HepG2 (cell line): ENCODE data around the gene BMP8A. TPM values are rescaled to one million over a fixed set of nuclear protein-coding genes. Genes with fewer than 3 reads are reported as not detected.
A peak's percentile ranks its signal among the peaks of the same experiment; 100 is the strongest.

Experiments used
- CHCHD3 ChIP-seq: sonication (generic); formaldehyde crosslinking; IDR thresholded peaks from 2 replicates; pipeline ENCODE4 v1.8.0; 2022; ENCODE audit warnings: mild to moderate bottlenecking, missing genetic modification reagents, moderate library complexity
- CREM ChIP-seq, 2 experiments: sonication (generic) in 1 of 2; formaldehyde crosslinking in 1 of 2; IDR thresholded peaks; 2 replicates each; pipeline versions ENCODE4 v1.4.0 to v1.6.1; 2016 to 2020; ENCODE audit warnings: antibody characterized with exemption in 1 of 2, mild to moderate bottlenecking in 1 of 2, missing genetic modification reagents in 1 of 2
- DMAP1 ChIP-seq: IDR thresholded peaks from 2 replicates; pipeline ENCODE4 v1.6.1; 2016
- HHEX ChIP-seq: IDR thresholded peaks from 2 replicates; pipeline ENCODE4 v1.6.1; 2016; ENCODE audit warnings: control low read depth
- HMGA1 ChIP-seq: sonication (generic); formaldehyde crosslinking; conservative IDR thresholded peaks from 2 replicates; pipeline ENCODE4 v1.4.0; 2020; ENCODE audit warnings: missing genetic modification reagents
- KLF6 ChIP-seq: IDR thresholded peaks from 2 replicates; pipeline ENCODE4 v1.8.0; 2016; ENCODE audit warnings: missing biosample characterization, missing genetic modification reagents
- MYNN ChIP-seq: sonication (generic); formaldehyde crosslinking; IDR thresholded peaks from 2 replicates; pipeline ENCODE4 v1.4.0; 2020; ENCODE audit warnings: mild to moderate bottlenecking, low read depth, missing genetic modification reagents
- PAX8 ChIP-seq: sonication (generic); formaldehyde crosslinking; IDR thresholded peaks from 2 replicates; pipeline ENCODE4 v1.8.0; 2022; ENCODE audit warnings: mild to moderate bottlenecking, missing genetic modification reagents, borderline replicate concordance
- SOX5 ChIP-seq: IDR thresholded peaks from 2 replicates; pipeline ENCODE4 v1.6.1; 2016; ENCODE audit warnings: borderline replicate concordance
- WIZ ChIP-seq: sonication (generic); formaldehyde crosslinking; IDR thresholded peaks from 2 replicates; pipeline ENCODE4 v1.5.1; 2020; ENCODE audit warnings: mild to moderate bottlenecking, missing genetic modification reagents
- ZNF558 ChIP-seq: sonication (generic); formaldehyde crosslinking; IDR thresholded peaks from 2 replicates; pipeline ENCODE4 v1.9.0; 2022; ENCODE audit warnings: mild to moderate bottlenecking, missing genetic modification reagents, borderline replicate concordance
- ZNF567 ChIP-seq: sonication (generic); formaldehyde crosslinking; IDR thresholded peaks from 2 replicates; pipeline ENCODE4 v1.8.1; 2023; ENCODE audit warnings: mild to moderate bottlenecking, missing genetic modification reagents, borderline replicate concordance
- ZNF772 ChIP-seq: sonication (generic); formaldehyde crosslinking; IDR thresholded peaks from 2 replicates; pipeline ENCODE4 v1.5.0; 2020; ENCODE audit warnings: mild to moderate bottlenecking, missing genetic modification reagents
- ZNF781 ChIP-seq: sonication (generic); formaldehyde crosslinking; IDR thresholded peaks from 2 replicates; pipeline ENCODE4 v1.5.1; 2020; ENCODE audit warnings: borderline replicate concordance, mild to moderate bottlenecking, missing genetic modification reagents; ENCODE audit errors: not compliant biosample characterization
- polyA plus RNA-seq, 8 experiments: library from polyadenylated mRNA; depleted of rRNA in 3 of 8; stranded (reverse) in 7 of 8; unstranded in 1 of 8; fragments of >200 nt; fragmentation: Illumina TruSeq in 4 of 8; extraction: Trizol in 4 of 8; gene quantifications; 2 replicates each; pipeline versions ENCODE4 v1.2.1 to v1.2.3, GENCODE V29; 2011 to 2016; ENCODE audit warnings: low read depth in 4 of 8, missing spikeins in 1 of 8, mixed read lengths in 1 of 8; ENCODE audit not compliant: insufficient read depth in 1 of 8
- total RNA-seq, 5 experiments: library from RNA; depleted of rRNA; stranded (reverse); fragments of >200 nt; fragmentation: Illumina TruSeq; extraction: Trizol; gene quantifications; 2 replicates each; pipeline ENCODE4 v1.2.3, GENCODE V29; 2016; ENCODE audit warnings: low read depth in 1 of 5
- TF ChIP-seq, protein P1 (sequence below): sonication (generic); formaldehyde crosslinking; IDR thresholded peaks from 2 replicates; pipeline ENCODE4 v1.8.1; 2023; ENCODE audit warnings: mild to moderate bottlenecking, missing genetic modification reagents
- TF ChIP-seq, protein P2 (sequence below): sonication (generic); formaldehyde crosslinking; IDR thresholded peaks from 2 replicates; pipeline ENCODE4 v1.4.0; 2020; ENCODE audit warnings: missing genetic modification reagents
- TF ChIP-seq, protein P3 (sequence below): sonication (generic); formaldehyde crosslinking; IDR thresholded peaks from 2 replicates; pipeline ENCODE4 v1.5.1; 2020; ENCODE audit warnings: mild to moderate bottlenecking, missing genetic modification reagents
- TF ChIP-seq, protein P4 (sequence below): sonication (generic); formaldehyde crosslinking; IDR thresholded peaks from 2 replicates; pipeline ENCODE4 v1.4.0; 2020; ENCODE audit warnings: mild to moderate bottlenecking, missing genetic modification reagents

BMP8A gene
- total and polyA plus RNA-seq, 2 of the 13 experiments (the other 11 are each of a cell fraction or from before 2014, with no cell fraction given), result 0.05 TPM; not detected in 1

DNA sequence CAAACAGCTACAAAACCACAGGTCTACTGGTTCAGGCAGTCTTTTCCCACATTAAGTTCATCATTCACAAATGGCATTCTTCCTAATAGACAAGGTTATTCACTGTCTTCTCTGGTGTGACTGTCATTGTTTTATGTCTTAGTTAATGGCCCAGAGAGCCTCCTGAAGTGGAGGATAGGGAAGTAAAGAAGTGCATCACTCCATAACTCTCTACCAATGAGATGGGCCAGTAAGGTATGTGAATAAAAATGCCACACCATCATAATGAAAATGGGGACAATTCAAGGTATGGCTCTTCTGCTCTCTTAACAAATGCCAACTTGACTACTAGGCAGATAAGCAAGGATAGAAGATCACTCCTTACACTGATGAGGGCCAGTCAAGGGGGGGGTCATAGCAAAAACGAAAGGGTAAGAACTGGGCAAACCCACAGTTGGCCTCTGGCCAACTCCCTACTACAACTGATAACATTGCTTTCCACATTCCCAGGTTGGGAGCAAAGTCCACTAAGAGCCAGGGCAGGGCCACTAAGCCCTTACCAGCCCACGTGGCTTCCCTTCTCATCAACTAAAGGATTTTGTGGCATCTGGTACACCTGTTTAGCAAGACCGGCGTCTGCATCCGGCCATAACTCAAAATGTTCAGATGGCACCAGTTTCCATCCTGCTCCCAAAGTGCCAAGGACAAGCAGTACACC, 75.2 kb downstream of the BMP8A start (continued):
- TF ChIP-seq ZNF772 (CRISPR knock-in tag) (no peak), HHEX (CRISPR knock-in tag) (no peak), MYNN (CRISPR knock-in tag) (no peak), ZNF558 (CRISPR knock-in tag) (no peak), ZNF781 (no peak), PAX8 (CRISPR knock-in tag) (no peak), HMGA1 (no peak), DMAP1 (CRISPR knock-in tag) (0 out of 2 replicates have a peak, but pooled peaks have one; percentile 52), KLF6 (no peak), ZNF567 (CRISPR knock-in tag) (peak; percentile 42; the same call in 1 of the 2 replicates), SOX5 (CRISPR knock-in tag) (peak; percentile 42; the same call in 1 of the 2 replicates), CREM (IDR thresholded peaks at IDR 0.05) (peak; percentile 35; the same call in 1 of the 2 replicates), CREM (CRISPR knock-in tag; IDR thresholded peaks at IDR 0.05) (no peak), CHCHD3 (CRISPR knock-in tag) (no peak), WIZ (CRISPR knock-in tag) (no peak)
- TF ChIP-seq, protein P1, sequence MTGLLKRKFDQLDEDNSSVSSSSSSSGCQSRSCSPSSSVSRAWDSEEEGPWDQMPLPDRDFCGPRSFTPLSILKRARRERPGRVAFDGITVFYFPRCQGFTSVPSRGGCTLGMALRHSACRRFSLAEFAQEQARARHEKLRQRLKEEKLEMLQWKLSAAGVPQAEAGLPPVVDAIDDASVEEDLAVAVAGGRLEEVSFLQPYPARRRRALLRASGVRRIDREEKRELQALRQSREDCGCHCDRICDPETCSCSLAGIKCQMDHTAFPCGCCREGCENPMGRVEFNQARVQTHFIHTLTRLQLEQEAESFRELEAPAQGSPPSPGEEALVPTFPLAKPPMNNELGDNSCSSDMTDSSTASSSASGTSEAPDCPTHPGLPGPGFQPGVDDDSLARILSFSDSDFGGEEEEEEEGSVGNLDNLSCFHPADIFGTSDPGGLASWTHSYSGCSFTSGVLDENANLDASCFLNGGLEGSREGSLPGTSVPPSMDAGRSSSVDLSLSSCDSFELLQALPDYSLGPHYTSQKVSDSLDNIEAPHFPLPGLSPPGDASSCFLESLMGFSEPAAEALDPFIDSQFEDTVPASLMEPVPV (CRISPR knock-in tag), result no peak
- TF ChIP-seq, protein P2, sequence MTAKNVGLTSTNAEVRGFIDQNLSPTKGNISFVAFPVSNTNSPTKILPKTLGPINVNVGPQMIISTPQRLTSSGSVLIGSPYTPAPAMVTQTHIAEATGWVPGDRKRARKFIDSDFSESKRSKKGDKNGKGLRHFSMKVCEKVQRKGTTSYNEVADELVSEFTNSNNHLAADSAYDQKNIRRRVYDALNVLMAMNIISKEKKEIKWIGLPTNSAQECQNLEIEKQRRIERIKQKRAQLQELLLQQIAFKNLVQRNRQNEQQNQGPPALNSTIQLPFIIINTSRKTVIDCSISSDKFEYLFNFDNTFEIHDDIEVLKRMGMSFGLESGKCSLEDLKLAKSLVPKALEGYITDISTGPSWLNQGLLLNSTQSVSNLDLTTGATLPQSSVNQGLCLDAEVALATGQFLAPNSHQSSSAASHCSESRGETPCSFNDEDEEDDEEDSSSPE (CRISPR knock-in tag), result no peak
- TF ChIP-seq, protein P3, sequence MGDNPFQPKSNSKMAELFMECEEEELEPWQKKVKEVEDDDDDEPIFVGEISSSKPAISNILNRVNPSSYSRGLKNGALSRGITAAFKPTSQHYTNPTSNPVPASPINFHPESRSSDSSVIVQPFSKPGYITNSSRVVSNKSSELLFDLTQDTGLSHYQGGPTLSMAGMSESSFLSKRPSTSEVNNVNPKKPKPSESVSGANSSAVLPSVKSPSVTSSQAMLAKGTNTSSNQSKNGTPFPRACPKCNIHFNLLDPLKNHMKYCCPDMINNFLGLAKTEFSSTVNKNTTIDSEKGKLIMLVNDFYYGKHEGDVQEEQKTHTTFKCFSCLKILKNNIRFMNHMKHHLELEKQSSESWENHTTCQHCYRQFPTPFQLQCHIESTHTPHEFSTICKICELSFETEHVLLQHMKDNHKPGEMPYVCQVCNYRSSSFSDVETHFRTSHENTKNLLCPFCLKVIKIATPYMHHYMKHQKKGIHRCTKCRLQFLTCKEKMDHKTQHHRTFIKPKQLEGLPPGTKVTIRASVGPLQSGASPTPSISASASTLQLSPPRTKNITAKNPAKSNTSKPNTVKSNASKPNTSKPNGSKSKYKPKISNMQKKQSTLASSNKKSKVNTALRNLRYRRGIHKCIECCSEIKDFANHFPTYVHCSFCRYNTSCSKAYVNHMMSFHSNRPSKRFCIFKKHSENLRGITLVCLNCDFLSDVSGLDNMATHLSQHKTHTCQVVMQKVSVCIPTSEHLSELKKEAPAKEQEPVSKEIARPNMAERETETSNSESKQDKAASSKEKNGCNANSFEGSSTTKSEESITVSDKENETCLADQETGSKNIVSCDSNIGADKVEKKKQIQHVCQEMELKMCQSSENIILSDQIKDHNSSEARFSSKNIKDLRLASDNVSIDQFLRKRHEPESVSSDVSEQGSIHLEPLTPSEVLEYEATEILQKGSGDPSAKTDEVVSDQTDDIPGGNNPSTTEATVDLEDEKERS (CRISPR knock-in tag), result no peak
- TF ChIP-seq, protein P4, sequence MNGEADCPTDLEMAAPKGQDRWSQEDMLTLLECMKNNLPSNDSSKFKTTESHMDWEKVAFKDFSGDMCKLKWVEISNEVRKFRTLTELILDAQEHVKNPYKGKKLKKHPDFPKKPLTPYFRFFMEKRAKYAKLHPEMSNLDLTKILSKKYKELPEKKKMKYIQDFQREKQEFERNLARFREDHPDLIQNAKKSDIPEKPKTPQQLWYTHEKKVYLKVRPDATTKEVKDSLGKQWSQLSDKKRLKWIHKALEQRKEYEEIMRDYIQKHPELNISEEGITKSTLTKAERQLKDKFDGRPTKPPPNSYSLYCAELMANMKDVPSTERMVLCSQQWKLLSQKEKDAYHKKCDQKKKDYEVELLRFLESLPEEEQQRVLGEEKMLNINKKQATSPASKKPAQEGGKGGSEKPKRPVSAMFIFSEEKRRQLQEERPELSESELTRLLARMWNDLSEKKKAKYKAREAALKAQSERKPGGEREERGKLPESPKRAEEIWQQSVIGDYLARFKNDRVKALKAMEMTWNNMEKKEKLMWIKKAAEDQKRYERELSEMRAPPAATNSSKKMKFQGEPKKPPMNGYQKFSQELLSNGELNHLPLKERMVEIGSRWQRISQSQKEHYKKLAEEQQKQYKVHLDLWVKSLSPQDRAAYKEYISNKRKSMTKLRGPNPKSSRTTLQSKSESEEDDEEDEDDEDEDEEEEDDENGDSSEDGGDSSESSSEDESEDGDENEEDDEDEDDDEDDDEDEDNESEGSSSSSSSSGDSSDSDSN (CRISPR knock-in tag), result 0 out of 2 replicates have a peak, but pooled peaks have one; percentile 20
